DND-41 (cell line): ENCODE results near the gene VSTM2B.

Experiments
- ATAC-seq: fragments of 200-7000 bp; cut with Tn5 transposase; 3 replicates; pipeline ENCODE4 v1.9.1; 2021; ENCODE audit warnings: low read depth; ENCODE audit not compliant: insufficient read depth
- DNase-seq: peaks from one replicate; pipeline ENCODE4 v3.0.0-alpha.2; 2020
- H2AFZ ChIP-seq: 2 replicates; pipeline ENCODE4 v1.6.0; 2012; ENCODE audit warnings: low read depth, low read length
- H3K27ac ChIP-seq: 2 replicates; pipeline ENCODE4 v1.5.1; 2012; ENCODE audit warnings: low read length, inconsistent platforms
- H3K27me3 ChIP-seq: fragments of 200-600 bp; sonication (generic); 2 replicates; pipeline ENCODE4 v1.6.0; 2012; ENCODE audit warnings: low read length, mild to moderate bottlenecking, inconsistent platforms; ENCODE audit not compliant: insufficient read depth, poor library complexity
- H3K36me3 ChIP-seq: 2 replicates; pipeline ENCODE4 v1.5.1; 2012; ENCODE audit warnings: low read length, inconsistent platforms; ENCODE audit not compliant: insufficient read depth
- H3K4me1 ChIP-seq: 2 replicates; pipeline ENCODE4 v1.5.1; 2012; ENCODE audit warnings: mild to moderate bottlenecking, low read length; ENCODE audit not compliant: insufficient read depth
- H3K4me2 ChIP-seq: 2 replicates; pipeline ENCODE4 v1.6.0; 2012; ENCODE audit warnings: mild to moderate bottlenecking, moderate library complexity, low read length, inconsistent platforms; ENCODE audit not compliant: insufficient read depth
- H3K4me3 ChIP-seq, 2 experiments: fragments of 200-600 bp in 1 of 2; shearing (Covaris generic) in 1 of 2; 2 replicates each; pipeline ENCODE4 v1.5.1; 2012 to 2016; ENCODE audit warnings: inconsistent platforms in 2 of 2, low read length in 2 of 2, mild to moderate bottlenecking in 2 of 2, low read depth in 1 of 2, moderate library complexity in 1 of 2
- H3K79me2 ChIP-seq: 2 replicates; pipeline ENCODE4 v1.6.0; 2012; ENCODE audit warnings: low read length, inconsistent platforms; ENCODE audit not compliant: insufficient read depth
- H3K9ac ChIP-seq: 2 replicates; pipeline ENCODE4 v1.6.0; 2012; ENCODE audit warnings: low read depth, mild to moderate bottlenecking, inconsistent platforms, low read length, moderate library complexity
- H3K9me3 ChIP-seq: 2 replicates; pipeline ENCODE4 v1.5.1; 2012; ENCODE audit warnings: low read length, moderate library complexity, mild to moderate bottlenecking, inconsistent platforms; ENCODE audit not compliant: insufficient read depth, severe bottlenecking
- H4K20me1 ChIP-seq: 2 replicates; pipeline ENCODE4 v1.6.0; 2012; ENCODE audit warnings: low read length; ENCODE audit not compliant: insufficient read depth
- EZH2 ChIP-seq: IDR thresholded peaks from 3 replicates; pipeline ENCODE4 v1.6.1; 2012; ENCODE audit warnings: borderline replicate concordance, low read depth, mild to moderate bottlenecking, moderate library complexity, low read length, inconsistent platforms; ENCODE audit not compliant: severe bottlenecking
- TF ChIP-seq, protein P1 (sequence below): IDR thresholded peaks from 2 replicates; pipeline ENCODE4 v1.5.1; 2012; ENCODE audit warnings: borderline replicate concordance, low read length, moderate library complexity, mild to moderate bottlenecking; ENCODE audit not compliant: poor library complexity, severe bottlenecking; ENCODE audit errors: extremely low read depth

The VSTM2B gene

GRCh38 chr19:29574510-29574909 lies 48.7 kb downstream of the VSTM2B start:
- Histone ChIP-seq H3K4me3 (no peak overlapping the region), H3K9me3 (no peaks in the 10 kb centered on the region), H2AFZ (no peak overlapping the region), H3K4me2 (no peak overlapping the region), H3K9ac (no peak overlapping the region), H4K20me1 (no peaks in the 10 kb centered on the region; the same call in 1 of the 2 replicates), H3K27ac (no peak overlapping the region), H3K4me1 (no peaks in the 10 kb centered on the region), H3K27me3 (peaks cover 12% of the 10 kb centered on the region), H3K36me3 (no peaks in the 10 kb centered on the region), H3K79me2 (no peaks in the 10 kb centered on the region)
- no peak for ATAC-seq
- DNase-seq, result no peak
- TF ChIP-seq, protein P1, sequence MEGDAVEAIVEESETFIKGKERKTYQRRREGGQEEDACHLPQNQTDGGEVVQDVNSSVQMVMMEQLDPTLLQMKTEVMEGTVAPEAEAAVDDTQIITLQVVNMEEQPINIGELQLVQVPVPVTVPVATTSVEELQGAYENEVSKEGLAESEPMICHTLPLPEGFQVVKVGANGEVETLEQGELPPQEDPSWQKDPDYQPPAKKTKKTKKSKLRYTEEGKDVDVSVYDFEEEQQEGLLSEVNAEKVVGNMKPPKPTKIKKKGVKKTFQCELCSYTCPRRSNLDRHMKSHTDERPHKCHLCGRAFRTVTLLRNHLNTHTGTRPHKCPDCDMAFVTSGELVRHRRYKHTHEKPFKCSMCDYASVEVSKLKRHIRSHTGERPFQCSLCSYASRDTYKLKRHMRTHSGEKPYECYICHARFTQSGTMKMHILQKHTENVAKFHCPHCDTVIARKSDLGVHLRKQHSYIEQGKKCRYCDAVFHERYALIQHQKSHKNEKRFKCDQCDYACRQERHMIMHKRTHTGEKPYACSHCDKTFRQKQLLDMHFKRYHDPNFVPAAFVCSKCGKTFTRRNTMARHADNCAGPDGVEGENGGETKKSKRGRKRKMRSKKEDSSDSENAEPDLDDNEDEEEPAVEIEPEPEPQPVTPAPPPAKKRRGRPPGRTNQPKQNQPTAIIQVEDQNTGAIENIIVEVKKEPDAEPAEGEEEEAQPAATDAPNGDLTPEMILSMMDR, result no peak
- no peak for TF ChIP-seq EZH2

DNA sequence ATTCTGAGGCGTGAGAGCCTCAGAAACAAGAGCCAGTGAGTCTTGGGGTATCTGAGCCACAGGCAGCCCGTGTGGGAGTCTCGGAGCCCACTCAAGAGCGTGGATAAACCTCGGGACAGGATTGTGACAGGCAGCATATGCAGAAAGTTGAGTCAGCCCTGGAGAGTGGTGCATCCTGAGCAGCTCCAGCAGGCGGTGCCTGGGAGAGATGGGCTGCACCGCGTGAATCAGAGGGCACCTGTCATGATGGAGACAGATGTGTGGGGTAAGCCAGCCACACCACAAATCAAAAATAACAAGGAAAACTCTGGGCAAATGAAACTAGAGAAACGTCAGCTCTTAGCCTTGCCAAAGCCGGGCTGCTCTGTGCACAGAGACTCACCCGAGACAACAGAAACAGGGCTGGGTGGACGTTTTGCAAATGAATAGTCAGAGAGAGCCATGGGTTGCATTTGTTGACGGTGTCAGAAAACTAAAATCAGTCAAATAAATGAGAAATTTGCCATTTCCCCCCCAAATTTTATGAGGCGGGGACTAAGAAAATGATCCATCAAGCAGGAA lies 50.3 kb downstream of the VSTM2B start:
- no peaks in the 10 kb centered on the region for H3K79me2 ChIP-seq
- H3K4me2 ChIP-seq, result no peak overlapping the region
- no peak overlapping the region for H3K9ac ChIP-seq
- H3K36me3 ChIP-seq, result no peaks in the 10 kb centered on the region
- H3K27me3 ChIP-seq, result peaks cover 12% of the 10 kb centered on the region
- H3K4me1 ChIP-seq, result no peaks in the 10 kb centered on the region
- no peak overlapping the region for H3K27ac ChIP-seq
- H3K9me3 ChIP-seq, result no peaks in the 10 kb centered on the region
- TF ChIP-seq EZH2, result no peak
- TF ChIP-seq, protein P1, result no peak
- no peak overlapping the region for H2AFZ ChIP-seq
- DNase-seq (no peak), ATAC-seq (no peak)
- no peak overlapping the region for H3K4me3 ChIP-seq
- no peaks in the 10 kb centered on the region; the same call in 1 of the 2 replicates for H4K20me1 ChIP-seq

DNA sequence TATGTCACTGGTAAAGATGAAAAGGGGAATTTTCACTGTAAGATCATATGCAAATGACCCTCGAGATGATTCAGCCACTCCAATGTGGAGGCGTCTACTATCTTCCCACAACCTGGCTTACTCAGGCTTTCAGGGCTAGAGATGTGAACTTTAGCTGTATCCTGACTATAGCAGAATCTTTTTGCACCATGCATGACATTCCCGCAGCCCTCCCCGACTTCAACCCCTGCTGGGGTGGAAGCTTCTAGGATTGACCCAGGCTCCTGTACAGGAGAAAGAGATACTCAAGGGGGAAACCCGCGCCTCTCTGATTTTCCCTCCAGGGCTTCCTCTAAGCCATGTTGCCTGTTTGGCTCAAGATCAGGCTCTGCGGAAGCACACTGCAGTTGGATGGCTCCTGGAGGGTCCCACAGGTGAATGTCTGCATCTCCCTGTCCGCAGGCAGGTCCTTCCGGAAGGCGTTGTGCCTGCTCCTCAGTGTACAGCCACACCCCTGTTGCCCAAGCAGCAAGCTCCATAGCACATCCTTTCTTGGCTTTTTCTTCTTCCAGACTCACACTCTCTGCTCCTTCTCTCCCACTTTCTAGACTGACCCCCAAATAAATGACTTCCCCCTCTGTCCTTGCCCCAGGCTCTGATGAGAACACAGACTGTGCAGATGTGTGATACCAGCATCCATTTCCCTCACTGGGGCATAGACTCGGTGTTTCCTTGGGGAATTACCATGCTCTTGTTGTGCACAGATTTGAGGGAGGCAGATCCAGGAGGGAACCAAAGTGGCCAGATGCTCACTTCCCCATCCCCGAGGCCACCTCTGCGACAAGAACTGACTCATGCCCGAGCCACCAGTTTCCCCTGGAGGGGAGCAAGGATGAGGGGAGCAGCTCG lies 51.2 kb downstream of the VSTM2B start:
- Histone ChIP-seq H3K27me3 (peaks cover 12% of the 10 kb centered on the region), H3K27ac (no peak overlapping the region), H3K9ac (no peak overlapping the region), H2AFZ (no peak overlapping the region), H4K20me1 (no peaks in the 10 kb centered on the region; the same call in 1 of the 2 replicates), H3K36me3 (no peaks in the 10 kb centered on the region), H3K4me3 (no peak overlapping the region), H3K9me3 (no peaks in the 10 kb centered on the region), H3K4me2 (no peak overlapping the region), H3K79me2 (no peaks in the 10 kb centered on the region), H3K4me1 (no peaks in the 10 kb centered on the region)
- TF ChIP-seq, protein P1, result no peak
- TF ChIP-seq EZH2, result no peak
- no peak for DNase-seq
- no peak for ATAC-seq
